22Rv1 (cell line): ENCODE measurements around the gene TRPV4.

Source experiments
- ZFX ChIP-seq: fragments of 450-650 bp; IDR thresholded peaks from 2 replicates; pipeline ENCODE4 v1.6.1; 2017; ENCODE audit warnings: antibody characterized with exemption, borderline replicate concordance
- TF ChIP-seq, protein P1 (sequence below): fragments of 450-650 bp; IDR thresholded peaks from 2 replicates; pipeline ENCODE4 v1.5.1; 2017; ENCODE audit warnings: mild to moderate bottlenecking

DNA sequence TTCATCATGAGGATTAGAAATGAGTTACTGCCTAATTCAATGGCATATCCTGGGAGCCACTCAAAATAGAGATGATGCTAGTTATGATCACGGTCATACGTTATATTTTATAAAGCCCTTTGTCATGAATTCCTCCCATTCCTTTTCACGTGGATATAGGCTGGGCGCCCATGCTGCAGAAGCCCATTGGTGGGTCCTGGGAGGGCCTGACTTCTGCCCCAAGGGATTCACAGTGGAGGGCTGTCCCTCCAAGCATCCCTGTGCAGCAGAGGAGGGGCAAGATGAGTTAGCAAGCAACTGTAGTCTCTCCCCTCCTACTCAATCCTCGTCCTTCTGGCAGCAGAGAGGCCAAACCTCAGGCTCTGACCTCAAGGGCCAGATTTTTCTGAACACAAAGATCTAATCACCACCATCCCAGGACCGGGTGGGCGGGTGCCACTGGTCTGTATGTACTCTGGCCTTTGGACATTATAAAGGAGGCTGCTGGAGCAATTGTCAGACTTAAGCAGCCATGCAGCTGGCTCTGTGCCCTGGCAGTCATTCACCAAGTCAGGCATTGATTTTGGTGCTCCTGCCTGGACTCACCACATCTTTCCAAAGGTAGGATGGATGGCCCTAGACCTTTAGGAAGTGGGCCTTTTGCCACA lies 38.6 kb upstream of the TRPV4 start:
- TF ChIP-seq, protein P1, sequence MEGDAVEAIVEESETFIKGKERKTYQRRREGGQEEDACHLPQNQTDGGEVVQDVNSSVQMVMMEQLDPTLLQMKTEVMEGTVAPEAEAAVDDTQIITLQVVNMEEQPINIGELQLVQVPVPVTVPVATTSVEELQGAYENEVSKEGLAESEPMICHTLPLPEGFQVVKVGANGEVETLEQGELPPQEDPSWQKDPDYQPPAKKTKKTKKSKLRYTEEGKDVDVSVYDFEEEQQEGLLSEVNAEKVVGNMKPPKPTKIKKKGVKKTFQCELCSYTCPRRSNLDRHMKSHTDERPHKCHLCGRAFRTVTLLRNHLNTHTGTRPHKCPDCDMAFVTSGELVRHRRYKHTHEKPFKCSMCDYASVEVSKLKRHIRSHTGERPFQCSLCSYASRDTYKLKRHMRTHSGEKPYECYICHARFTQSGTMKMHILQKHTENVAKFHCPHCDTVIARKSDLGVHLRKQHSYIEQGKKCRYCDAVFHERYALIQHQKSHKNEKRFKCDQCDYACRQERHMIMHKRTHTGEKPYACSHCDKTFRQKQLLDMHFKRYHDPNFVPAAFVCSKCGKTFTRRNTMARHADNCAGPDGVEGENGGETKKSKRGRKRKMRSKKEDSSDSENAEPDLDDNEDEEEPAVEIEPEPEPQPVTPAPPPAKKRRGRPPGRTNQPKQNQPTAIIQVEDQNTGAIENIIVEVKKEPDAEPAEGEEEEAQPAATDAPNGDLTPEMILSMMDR, result no peak
- TF ChIP-seq ZFX, result no peak
